H1 (cell line): Measurements from ENCODE around the gene TRIM67. TPM values are rescaled to one million over a fixed set of nuclear protein-coding genes. Genes with fewer than 3 reads are reported as not detected.

Source experiments
- CTCF ChIA-PET: fragments of 300-600 bp; sonication (Branson Sonifier 250); formaldehyde crosslinking; loops from one replicate; lab custom pipeline; 2021; ENCODE audit not compliant: partially characterized antibody; lab: Charles Lee
- POLR2A ChIA-PET: fragments of 300-600 bp; sonication (Branson Sonifier 250); formaldehyde crosslinking; loops from one replicate; lab custom pipeline; 2021; ENCODE audit warnings: inconsistent platforms; ENCODE audit not compliant: partially characterized antibody; lab: Charles Lee
- DNase-seq, 2 experiments: peaks; one replicate each; pipeline versions ENCODE4 v3.0.0 to v3.0.0-alpha.2; 2010 to 2022; ENCODE audit warnings: low spot score in 2 of 2, low read depth in 1 of 2, mixed read lengths in 1 of 2
- FAIRE-seq: peaks from 2 replicates; lab custom pipeline; 2011; peaks lifted over from hg19 to GRCh38; lab: Jason Lieb, UNC
- H2AFZ ChIP-seq: 2 replicates; pipeline ENCODE4 v1.8.1; 2012; ENCODE audit warnings: low read length, inconsistent platforms
- H2AK5ac ChIP-seq: 2 replicates; pipeline ENCODE4 v1.6.1; 2013; ENCODE audit warnings: low read depth, low read length
- H2BK120ac ChIP-seq: replicated peaks from 2 replicates; pipeline ENCODE3; 2013; ENCODE audit warnings: low read depth, low read length, inconsistent platforms
- H2BK12ac ChIP-seq: 2 replicates; pipeline ENCODE4 v1.6.1; 2013; ENCODE audit warnings: low read depth, low read length
- H2BK15ac ChIP-seq: 2 replicates; pipeline ENCODE4 v1.6.1; 2013; ENCODE audit warnings: low read length
- H2BK20ac ChIP-seq: 2 replicates; pipeline ENCODE4 v1.6.1; 2013; ENCODE audit warnings: low read length
- H2BK5ac ChIP-seq: 2 replicates; pipeline ENCODE4 v1.6.1; 2013; ENCODE audit warnings: low read depth, low read length
- H3K14ac ChIP-seq: 2 replicates; pipeline ENCODE4 v1.6.1; 2013; ENCODE audit warnings: inconsistent platforms; ENCODE audit not compliant: insufficient read length
- H3K18ac ChIP-seq: 2 replicates; pipeline ENCODE4 v1.6.1; 2013; ENCODE audit warnings: low read length; ENCODE audit errors: extremely low read depth
- H3K23ac ChIP-seq: 2 replicates; pipeline ENCODE4 v1.6.1; 2013; ENCODE audit warnings: inconsistent platforms; ENCODE audit not compliant: insufficient read length
- H3K23me2 ChIP-seq: 2 replicates; pipeline ENCODE4 v1.6.1; 2013; ENCODE audit warnings: low read depth, low read length
- H3K27ac ChIP-seq: 2 replicates; pipeline ENCODE4 v1.6.1; 2011; ENCODE audit warnings: low read depth, low read length, inconsistent platforms
- H3K27me3 ChIP-seq, 4 experiments: replicated peaks in 1 of 4; 1 replicate in 1 of 4; 2 replicates in 3 of 4; pipeline versions ENCODE4 v1.6.1 to v1.8.1; 2011 to 2013; ENCODE audit warnings: low read length in 3 of 4, mild to moderate bottlenecking in 3 of 4, inconsistent platforms in 2 of 4, mixed read lengths in 2 of 4, moderate library complexity in 1 of 4; ENCODE audit not compliant: control insufficient read depth in 3 of 4, insufficient read depth in 3 of 4; ENCODE audit errors: extremely low read depth in 1 of 4
- H3K36me3 ChIP-seq, 4 experiments: 2 replicates each; pipeline versions ENCODE4 v1.6.1 to v1.8.1; 2011 to 2013; ENCODE audit warnings: mild to moderate bottlenecking in 4 of 4, low read length in 3 of 4, moderate library complexity in 2 of 4, control low read depth in 1 of 4, inconsistent platforms in 1 of 4; ENCODE audit not compliant: insufficient read depth in 4 of 4, control insufficient read depth in 2 of 4
- H3K4ac ChIP-seq: replicated peaks from 2 replicates; pipeline ENCODE3; 2013; ENCODE audit warnings: low read length, low read depth, mixed read lengths, inconsistent platforms; ENCODE audit not compliant: insufficient read length
- H3K4me1 ChIP-seq, 4 experiments: replicated peaks in 1 of 4; 1 replicate in 1 of 4; 2 replicates in 3 of 4; pipeline versions ENCODE4 v1.6.1 to v1.8.1; 2011 to 2013; ENCODE audit warnings: low read length in 3 of 4, inconsistent platforms in 2 of 4, mixed read lengths in 1 of 4; ENCODE audit not compliant: insufficient read depth in 4 of 4, control insufficient read depth in 3 of 4
- H3K4me2 ChIP-seq, 2 experiments: 2 replicates each; pipeline versions ENCODE4 v1.6.1 to v1.8.1; 2011 to 2013; ENCODE audit warnings: low read depth in 2 of 2, low read length in 2 of 2, control low read depth in 1 of 2, inconsistent platforms in 1 of 2, mild to moderate bottlenecking in 1 of 2; ENCODE audit not compliant: insufficient read depth in 1 of 2
- H3K4me3 ChIP-seq, 4 experiments: fragments of 200-600, 300-600 bp in 1 of 4; sonication (generic), shearing (Covaris generic), sonication (Bioruptor Twin) in 1 of 4; 2 replicates each; pipeline versions ENCODE4 v1.5.1 to v1.8.1; 2011 to 2016; ENCODE audit warnings: low read length in 4 of 4, low read depth in 3 of 4, control low read depth in 2 of 4, inconsistent platforms in 2 of 4, mild to moderate bottlenecking in 2 of 4, mixed read lengths in 1 of 4, moderate library complexity in 1 of 4; ENCODE audit not compliant: insufficient read depth in 2 of 4; ENCODE audit errors: extremely low read depth in 1 of 4
- H3K56ac ChIP-seq: replicated peaks from 2 replicates; pipeline ENCODE3; 2013; ENCODE audit warnings: low read depth, mild to moderate bottlenecking, mixed read lengths, low read length, inconsistent platforms; ENCODE audit not compliant: insufficient read length
- H3K79me1 ChIP-seq: 2 replicates; pipeline ENCODE4 v1.6.1; 2013; ENCODE audit warnings: low read depth, low read length, control low read depth
- H3K79me2 ChIP-seq, 2 experiments: 2 replicates each; pipeline versions ENCODE4 v1.6.1 to v1.8.1; 2012 to 2013; ENCODE audit warnings: low read length in 2 of 2, mild to moderate bottlenecking in 2 of 2, inconsistent platforms in 1 of 2; ENCODE audit not compliant: insufficient read depth in 2 of 2, control insufficient read depth in 1 of 2
- H3K9ac ChIP-seq, 4 experiments: replicated peaks in 1 of 4; 1 replicate in 1 of 4; 2 replicates in 3 of 4; pipeline versions ENCODE4 v1.6.1 to v1.8.1; 2011 to 2013; ENCODE audit warnings: low read depth in 3 of 4, low read length in 3 of 4, control low read depth in 2 of 4, mild to moderate bottlenecking in 2 of 4, moderate library complexity in 2 of 4, inconsistent platforms in 1 of 4; ENCODE audit errors: extremely low read depth in 1 of 4
- H3K9me3 ChIP-seq, 2 experiments: 2 replicates each; pipeline versions ENCODE4 v1.6.1 to v1.8.1; 2012 to 2013; ENCODE audit warnings: mild to moderate bottlenecking in 2 of 2, moderate library complexity in 2 of 2, control low read depth in 1 of 2, inconsistent platforms in 1 of 2, low read depth in 1 of 2, low read length in 1 of 2, mixed read lengths in 1 of 2; ENCODE audit not compliant: insufficient read depth in 2 of 2
- H4K20me1 ChIP-seq, 2 experiments: replicated peaks in 1 of 2; 2 replicates each; pipeline versions ENCODE3 to v1.8.1; 2011 to 2013; ENCODE audit warnings: inconsistent platforms in 2 of 2, low read length in 2 of 2, mild to moderate bottlenecking in 1 of 2; ENCODE audit not compliant: insufficient read depth in 2 of 2, control insufficient read depth in 1 of 2
- H4K5ac ChIP-seq: 2 replicates; pipeline ENCODE4 v1.6.1; 2013; ENCODE audit warnings: low read length, low read depth, mixed read lengths, inconsistent platforms; ENCODE audit not compliant: insufficient read length
- H4K8ac ChIP-seq: 2 replicates; pipeline ENCODE4 v1.8.0; 2013; ENCODE audit warnings: mild to moderate bottlenecking, moderate library complexity, low read length, inconsistent platforms; ENCODE audit not compliant: insufficient read depth; ENCODE audit errors: extremely low read depth
- H4K91ac ChIP-seq: replicated peaks from 2 replicates; pipeline ENCODE3; 2013; ENCODE audit warnings: low read length, mixed read lengths, inconsistent platforms; ENCODE audit not compliant: insufficient read length
- CBX5 ChIP-seq: fragments of 300-800, 300-1000 bp; sonication (generic); IDR thresholded peaks from 2 replicates; pipeline ENCODE4 v1.7.1; 2016; ENCODE audit warnings: antibody characterized with exemption, low read length, low read depth
- MAX ChIP-seq: IDR thresholded peaks from 2 replicates; pipeline ENCODE4 v1.6.1; 2012; ENCODE audit warnings: inconsistent platforms
- POLR2A ChIP-seq, 2 experiments: IDR thresholded peaks; 1 replicate in 1 of 2; 2 replicates in 1 of 2; pipeline ENCODE4 v1.6.1; 2011; ENCODE audit warnings: low read depth in 2 of 2, low read length in 2 of 2, mild to moderate bottlenecking in 2 of 2; ENCODE audit errors: control extremely low read depth in 1 of 2
- RXRA ChIP-seq: IDR thresholded peaks from 2 replicates; pipeline ENCODE4 v1.6.1; 2011; ENCODE audit warnings: low read depth, mild to moderate bottlenecking, low read length, moderate library complexity; ENCODE audit not compliant: insufficient read depth
- SUZ12 ChIP-seq: fragments of 200-600 bp; sonication (generic); IDR thresholded peaks from 2 replicates; pipeline ENCODE4 v1.6.1; 2012; ENCODE audit warnings: mild to moderate bottlenecking, inconsistent platforms, low read length, moderate library complexity, mixed read lengths
- TCF12 ChIP-seq: IDR thresholded peaks from 2 replicates; pipeline ENCODE4 v1.6.1; 2011; ENCODE audit warnings: low read depth, mild to moderate bottlenecking, low read length
- USF2 ChIP-seq: IDR thresholded peaks from 2 replicates; pipeline ENCODE4 v1.6.1; 2011; ENCODE audit warnings: low read length, improper control_type of control experiment
- ZNF274 ChIP-seq: IDR thresholded peaks from 2 replicates; pipeline ENCODE4 v1.7.0; 2012; ENCODE audit warnings: low read length, borderline replicate concordance; ENCODE audit errors: extremely low read depth
- WGBS, 2 experiments: shearing (Covaris generic) in 1 of 2; methylation state at CpG; one replicate each; pipeline versions ENCODE4 v1.1.6 to v1.1.7; 2013 to 2015; ENCODE audit warnings: low lambda C conversion rate in 2 of 2, mixed read lengths in 2 of 2, inconsistent platforms in 1 of 2, low coverage in 1 of 2, missing lambda C conversion rate in 1 of 2; ENCODE audit not compliant: insufficient replicate concordance in 2 of 2, insufficient coverage in 1 of 2, insufficient read length in 1 of 2; ENCODE audit errors: extremely low coverage in 1 of 2, missing lambda C conversion rate in 1 of 2; 5-methylcytosine and 5-hydroxymethylcytosine counted together
- polyA plus RNA-seq, 7 experiments: library from polyadenylated mRNA; depleted of rRNA in 3 of 7; stranded (reverse) in 5 of 7; unstranded in 2 of 7; fragments of >200 nt in 5 of 7; fragments of 200-250 nt in 2 of 7; gene quantifications; 1 replicate in 5 of 7; 2 replicates in 1 of 7; 4 replicates in 1 of 7; pipeline versions ENCODE4 v1.2.1 to v1.2.3, GENCODE V29; 2011 to 2013; ENCODE audit warnings: missing spikeins in 2 of 7, mixed read lengths in 2 of 7
- total RNA-seq: library from RNA; stranded (reverse); fragmentation: NEBNext Ultra II Directional; extraction: Animal tissue kit (Norgen Biotek cat#: 25700); gene quantifications from 2 replicates; pipeline ENCODE4 v1.2.1, GENCODE V29; 2021
- TF ChIP-seq, protein P1 (sequence below), 3 experiments: IDR thresholded peaks; 1 replicate in 2 of 3; 2 replicates in 1 of 3; pipeline versions ENCODE4 v1.5.1 to v1.6.1; 2011; ENCODE audit warnings: low read length in 3 of 3, mild to moderate bottlenecking in 3 of 3, inconsistent platforms in 2 of 3, low read depth in 1 of 3, moderate library complexity in 1 of 3; ENCODE audit not compliant: insufficient read depth in 1 of 3; ENCODE audit errors: control extremely low read depth in 1 of 3

TRIM67 gene
- total and polyA plus RNA-seq, 2 of the 8 experiments (the other 6 are each of a cell fraction or from before 2014, with no cell fraction given), result under 0.01 TPM; not detected in 1

- Histone ChIP-seq H3K18ac (no peak overlapping the region), H2BK5ac (no peak overlapping the region), H4K5ac (no peak overlapping the region), H3K4me1 (peaks cover 0 to 5% (median 0%) of the 10 kb centered on the region in 4 experiments; a peak in 1 of 7 replicates), H3K4me3 (no peak overlapping the region), H3K4ac (no peak overlapping the region), H4K8ac (no peak overlapping the region), H3K79me1 (no peaks in the 10 kb centered on the region), H4K91ac (no peak overlapping the region), H3K14ac (no peak overlapping the region), H3K9me3 (no peaks in the 10 kb centered on the region; a peak in 1 of 4 replicates), H3K79me2 (no peaks in the 10 kb centered on the region), H3K56ac (no peak overlapping the region), H2BK15ac (no peak overlapping the region), H3K23me2 (no peaks in the 10 kb centered on the region), H4K20me1 (peaks cover 0 to 2% of the 10 kb centered on the region in 2 experiments), H2AFZ (no peak overlapping the region), H3K36me3 (no peaks in the 10 kb centered on the region), H3K4me2 (no peak overlapping the region), H3K27me3 (peaks cover 0 to 4% (median 0%) of the 10 kb centered on the region in 4 experiments; a peak in 1 of 7 replicates), H3K27ac (no peak overlapping the region), H2BK20ac (no peak overlapping the region), H3K9ac (no peak overlapping the region), H2BK12ac (no peak overlapping the region), H3K23ac (no peak overlapping the region), H2BK120ac (no peak overlapping the region), H2AK5ac (no peak overlapping the region)
- ChIA-PET CTCF (interaction anchor here (0.6 to 2.1 kb wide), 3 partner anchors 23 to 391 kb away, joined by 3 to 5 read pairs (median 3); no protein-coding TSS in a partner anchor), POLR2A (no interaction called here)
- no peak for DNase-seq
- 79% methylated on average over 10 of the region's 10 CpGs; no CpG with 5 or more reads in 1 of the 2 experiments for WGBS, 2 experiments
- FAIRE-seq, result no peak
- TF ChIP-seq USF2 (no peak), CBX5 (no peak), ZNF274 (no peak), RXRA (no peak), MAX (no peak), SUZ12 (no peak), TCF12 (no peak), POLR2A (IDR thresholded peaks at IDR 0.05; ENCODE audit: control extremely low read depth in 1 of 2, low read depth in 2 of 2, low read length in 2 of 2) (no peak)
- TF ChIP-seq, protein P1, sequence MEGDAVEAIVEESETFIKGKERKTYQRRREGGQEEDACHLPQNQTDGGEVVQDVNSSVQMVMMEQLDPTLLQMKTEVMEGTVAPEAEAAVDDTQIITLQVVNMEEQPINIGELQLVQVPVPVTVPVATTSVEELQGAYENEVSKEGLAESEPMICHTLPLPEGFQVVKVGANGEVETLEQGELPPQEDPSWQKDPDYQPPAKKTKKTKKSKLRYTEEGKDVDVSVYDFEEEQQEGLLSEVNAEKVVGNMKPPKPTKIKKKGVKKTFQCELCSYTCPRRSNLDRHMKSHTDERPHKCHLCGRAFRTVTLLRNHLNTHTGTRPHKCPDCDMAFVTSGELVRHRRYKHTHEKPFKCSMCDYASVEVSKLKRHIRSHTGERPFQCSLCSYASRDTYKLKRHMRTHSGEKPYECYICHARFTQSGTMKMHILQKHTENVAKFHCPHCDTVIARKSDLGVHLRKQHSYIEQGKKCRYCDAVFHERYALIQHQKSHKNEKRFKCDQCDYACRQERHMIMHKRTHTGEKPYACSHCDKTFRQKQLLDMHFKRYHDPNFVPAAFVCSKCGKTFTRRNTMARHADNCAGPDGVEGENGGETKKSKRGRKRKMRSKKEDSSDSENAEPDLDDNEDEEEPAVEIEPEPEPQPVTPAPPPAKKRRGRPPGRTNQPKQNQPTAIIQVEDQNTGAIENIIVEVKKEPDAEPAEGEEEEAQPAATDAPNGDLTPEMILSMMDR (IDR thresholded peaks at IDR 0.05; ENCODE audit: control extremely low read depth in 1 of 3, insufficient read depth in 1 of 3, low read depth in 1 of 3, low read length in 3 of 3), result no peak
Measured at GRCh38 chr1:231193710-231194340, 32.0 kb downstream of the TRIM67 start.
